Measurements from ENCODE around the gene METTL26.

METTL26 gene

DNA sequence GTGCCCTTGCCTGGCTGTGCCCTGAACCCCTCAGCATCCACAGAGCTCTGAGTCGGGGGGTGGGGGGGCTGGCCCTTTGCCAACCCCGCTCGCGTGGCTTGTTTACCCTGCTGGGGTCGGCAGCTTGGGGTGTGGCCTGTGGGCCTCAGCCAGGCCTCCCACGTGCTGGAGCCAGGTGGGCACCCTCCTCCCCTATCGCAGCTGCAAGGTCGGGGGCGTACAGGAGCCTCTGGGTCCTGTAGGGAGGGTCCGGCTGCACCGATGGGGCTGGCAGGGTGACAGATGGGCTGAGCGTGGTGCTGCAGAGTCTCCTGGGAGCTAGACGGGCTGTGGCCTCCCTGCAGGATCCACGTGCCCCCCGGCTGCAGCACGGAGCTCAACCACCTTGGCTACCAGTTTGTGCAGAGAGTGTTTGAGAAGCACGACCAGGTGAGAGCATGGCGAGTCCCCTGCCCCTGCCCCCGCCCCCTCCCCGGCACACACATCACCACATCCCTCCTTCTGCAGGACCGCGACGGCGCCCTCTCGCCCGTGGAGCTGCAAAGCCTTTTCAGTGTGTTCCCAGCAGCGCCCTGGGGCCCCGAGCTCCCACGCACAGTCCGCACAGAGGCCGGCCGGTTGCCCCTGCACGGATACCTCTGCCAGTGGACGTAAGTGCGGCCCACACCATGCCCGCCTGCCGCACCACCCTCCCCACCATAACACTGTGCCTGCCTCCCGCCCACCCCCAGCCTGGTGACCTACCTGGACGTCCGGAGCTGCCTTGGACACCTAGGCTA lies 35.4 kb upstream of the METTL26 start:
- DNase-seq (no peak), ATAC-seq (replicated peaks) (no peak)
- Mint-ChIP-seq H3K4me3 (no peak overlapping the region), H3K36me3 (ENCODE audit: insufficient read depth) (peaks cover 18% of the 10 kb centered on the region), H3K4me1 (ENCODE audit: low read depth in 2 of 2) (peaks cover 7 to 16% of the 10 kb centered on the region in 2 donors), H3K27me3 (peaks cover 0 to 6% of the 10 kb centered on the region in 2 donors), H3K27ac (no peak overlapping the region), H3K9me3 (no peaks in the 10 kb centered on the region)

DNA sequence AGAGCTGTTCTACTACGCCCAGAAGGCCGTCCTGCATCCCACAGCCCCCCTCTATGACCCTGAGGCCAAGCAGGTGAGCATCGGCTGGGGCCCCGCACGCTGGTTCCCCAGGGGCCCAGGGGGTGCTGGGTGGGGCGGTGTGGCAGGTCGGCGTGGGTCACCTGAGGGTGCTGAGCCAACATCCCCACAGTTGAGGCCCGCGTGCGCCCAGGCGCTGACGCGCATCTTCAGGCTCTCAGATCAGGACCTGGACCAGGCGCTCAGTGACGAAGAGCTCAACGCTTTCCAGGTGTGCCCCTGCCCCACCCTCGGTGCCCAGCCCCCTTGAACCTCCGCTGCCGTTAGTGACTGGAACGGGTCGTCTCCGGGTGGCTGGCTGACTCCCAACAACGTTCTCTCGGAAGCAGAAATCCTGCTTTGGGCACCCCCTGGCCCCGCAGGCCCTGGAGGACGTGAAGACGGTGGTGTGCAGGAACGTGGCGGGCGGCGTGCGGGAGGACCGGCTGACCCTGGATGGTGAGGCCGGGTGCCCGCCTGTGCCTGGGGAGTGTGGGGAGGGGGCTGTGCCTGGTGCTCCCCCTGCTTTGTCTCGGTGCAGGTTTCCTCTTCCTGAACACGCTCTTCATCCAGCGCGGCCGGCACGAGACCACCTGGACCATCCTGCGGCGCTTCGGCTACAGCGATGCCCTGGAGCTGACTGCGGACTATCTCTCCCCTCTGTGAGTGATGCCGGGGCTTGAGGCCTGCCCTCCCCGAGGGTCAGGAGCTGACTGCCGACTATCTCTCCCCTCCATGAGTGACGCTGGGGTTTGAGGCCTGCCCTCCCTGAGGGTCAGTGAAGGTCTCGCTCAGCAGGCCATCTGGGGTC lies 34.6 kb upstream of the METTL26 start:
- peaks cover 0 to 6% of the 10 kb centered on the region in 2 donors for H3K27me3 Mint-ChIP-seq
- peaks cover 7 to 16% of the 10 kb centered on the region in 2 donors for H3K4me1 Mint-ChIP-seq (ENCODE audit: low read depth in 2 of 2)
- no peaks in the 10 kb centered on the region for H3K9me3 Mint-ChIP-seq
- ATAC-seq (replicated peaks) (no peak), DNase-seq (no peak)
- H3K4me3 Mint-ChIP-seq = no peak overlapping the region
- H3K36me3 Mint-ChIP-seq (ENCODE audit: insufficient read depth) = peaks cover 18% of the 10 kb centered on the region
- no peak overlapping the region for H3K27ac Mint-ChIP-seq

- Mint-ChIP-seq H3K9me3 (no peaks in the 10 kb centered on the region), H3K4me1 (ENCODE audit: low read depth in 2 of 2) (peaks cover 3 to 10% of the 10 kb centered on the region in 2 donors), H3K4me3 (peak overlapping the region; percentile 32 to 46), H3K36me3 (ENCODE audit: insufficient read depth) (peaks cover 18% of the 10 kb centered on the region), H3K27me3 (no peaks in the 10 kb centered on the region), H3K27ac (peak overlapping the region in 1 of 2 donors; percentile 41)
- ATAC-seq (replicated peaks) (no peak), DNase-seq (no peak)
These were observed 33.6 kb upstream of the METTL26 start for GRCh38 chr16:669666-670065.

- no peaks in the 10 kb centered on the region for H3K9me3 Mint-ChIP-seq
- peak overlapping the region; percentile 78 to 80 for H3K4me3 Mint-ChIP-seq
- peaks cover 18% of the 10 kb centered on the region for H3K36me3 Mint-ChIP-seq (ENCODE audit: insufficient read depth)
- peak; percentile 8 for ATAC-seq (replicated peaks)
- no peaks in the 10 kb centered on the region for H3K27me3 Mint-ChIP-seq
- H3K27ac Mint-ChIP-seq = peak overlapping the region in 1 of 2 donors; percentile 32
- no peak for DNase-seq
- H3K4me1 Mint-ChIP-seq (ENCODE audit: low read depth in 2 of 2) = peaks cover 3 to 10% of the 10 kb centered on the region in 2 donors
These were observed 32.5 kb upstream of the METTL26 start for GRCh38 chr16:668519-669171.

DNA sequence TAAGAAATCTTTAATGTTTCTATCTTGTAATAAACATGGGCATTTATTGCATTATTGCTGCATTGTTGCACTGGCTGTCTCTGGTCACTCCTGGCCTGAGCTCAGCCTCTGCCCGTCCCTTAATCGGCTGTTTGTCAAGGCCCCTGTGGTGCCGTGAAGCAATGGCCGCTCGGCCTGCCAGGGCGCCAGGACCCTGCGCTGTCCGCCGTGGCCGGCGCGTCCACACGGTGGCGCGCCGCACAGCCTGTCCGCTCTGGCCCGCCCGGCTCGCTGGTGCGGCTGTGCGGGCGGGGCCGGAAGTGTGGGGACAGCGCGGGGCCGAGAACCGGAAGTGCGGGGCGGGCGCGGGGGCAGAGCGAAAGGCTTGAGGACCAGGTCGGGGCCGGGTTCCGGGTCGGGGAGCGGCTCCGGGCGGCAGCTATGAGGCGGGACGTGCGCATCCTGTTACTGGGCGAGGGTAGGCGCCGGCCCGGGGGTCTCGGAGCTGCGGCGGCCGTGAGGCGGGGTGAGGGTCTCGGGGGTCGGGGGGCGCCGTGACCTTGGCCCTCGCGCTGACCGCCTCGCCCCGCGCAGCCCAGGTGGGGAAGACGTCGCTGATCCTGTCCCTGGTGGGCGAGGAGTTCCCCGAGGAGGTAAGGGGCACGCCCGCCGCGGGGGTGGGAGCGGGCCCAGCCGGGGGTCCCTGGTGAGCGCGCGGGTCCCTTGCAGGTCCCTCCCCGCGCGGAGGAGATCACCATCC lies 31.8 kb upstream of the METTL26 start, which contains the start of gene RHOT2:
RHOT2 (plus strand) TSS at position 353 of the 739 bp plus-strand sequence; CDS start at position 421, 68 bp downstream.
- no peaks in the 10 kb centered on the region for H3K27me3 Mint-ChIP-seq
- ATAC-seq (replicated peaks) = peak; percentile 96
- H3K4me1 Mint-ChIP-seq (ENCODE audit: low read depth in 2 of 2) = peaks cover 3 to 10% of the 10 kb centered on the region in 2 donors
- DNase-seq = peak; percentile 89 to 94 (median 92)
- peak within 1 kb of the TSS; percentile 78 to 80 for H3K4me3 Mint-ChIP-seq
- no peaks in the 10 kb centered on the region for H3K9me3 Mint-ChIP-seq
- H3K36me3 Mint-ChIP-seq (ENCODE audit: insufficient read depth) = peaks cover 18% of the 10 kb centered on the region
- peak within 1 kb of the TSS; percentile 82 to 85 for H3K27ac Mint-ChIP-seq

DNA sequence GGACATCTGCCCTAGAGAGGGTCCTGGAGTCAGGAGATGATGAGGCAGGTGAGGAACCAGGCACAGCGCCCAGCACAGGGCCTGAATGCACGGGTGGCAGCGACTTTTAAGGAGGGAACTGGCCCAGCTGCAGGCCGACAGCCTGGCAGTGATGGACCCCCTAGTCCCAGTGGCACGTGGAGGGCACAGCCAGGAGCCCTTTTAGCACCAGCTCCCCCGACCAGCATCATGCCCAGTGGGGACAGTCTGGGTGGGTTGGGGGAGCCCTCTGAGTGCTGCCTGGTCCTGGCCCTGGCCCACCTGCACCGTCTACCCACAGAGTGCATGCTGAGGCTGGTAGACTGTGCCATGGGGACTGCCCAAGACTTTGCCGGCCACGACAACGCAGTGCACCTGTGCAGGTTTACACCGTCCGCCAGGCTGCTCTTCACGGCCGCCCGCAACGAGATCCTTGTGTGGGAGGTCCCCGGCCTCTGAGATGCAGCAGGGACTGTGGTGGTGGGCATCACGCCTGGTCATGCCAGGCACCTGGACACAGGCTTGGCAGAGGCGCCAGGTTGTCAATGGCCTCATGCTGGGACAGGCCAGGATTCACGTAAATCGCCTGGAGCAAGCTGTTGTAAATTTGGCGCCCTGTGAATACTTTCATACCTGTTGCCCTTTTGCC lies 31.1 kb upstream of the METTL26 start:
- peaks cover 3 to 10% of the 10 kb centered on the region in 2 donors for H3K4me1 Mint-ChIP-seq (ENCODE audit: low read depth in 2 of 2)
- peak overlapping the region; percentile 82 to 85 for H3K27ac Mint-ChIP-seq
- H3K36me3 Mint-ChIP-seq (ENCODE audit: insufficient read depth) = peaks cover 18% of the 10 kb centered on the region
- ATAC-seq (replicated peaks) (no peak), DNase-seq (no peak)
- H3K9me3 Mint-ChIP-seq = no peaks in the 10 kb centered on the region
- no peaks in the 10 kb centered on the region for H3K27me3 Mint-ChIP-seq
- H3K4me3 Mint-ChIP-seq = peak overlapping the region; percentile 78 to 80

- ATAC-seq (replicated peaks) = no peak
- Mint-ChIP-seq H3K27me3 (no peaks in the 10 kb centered on the region), H3K36me3 (ENCODE audit: insufficient read depth) (peaks cover 18% of the 10 kb centered on the region), H3K9me3 (no peaks in the 10 kb centered on the region), H3K27ac (peak overlapping the region in 1 of 2 donors; percentile 82), H3K4me1 (ENCODE audit: low read depth in 2 of 2) (peaks cover 3 to 10% of the 10 kb centered on the region in 2 donors), H3K4me3 (no peak overlapping the region)
- DNase-seq = no peak
These were observed 30.5 kb upstream of the METTL26 start for GRCh38 chr16:666572-666971.

DNA sequence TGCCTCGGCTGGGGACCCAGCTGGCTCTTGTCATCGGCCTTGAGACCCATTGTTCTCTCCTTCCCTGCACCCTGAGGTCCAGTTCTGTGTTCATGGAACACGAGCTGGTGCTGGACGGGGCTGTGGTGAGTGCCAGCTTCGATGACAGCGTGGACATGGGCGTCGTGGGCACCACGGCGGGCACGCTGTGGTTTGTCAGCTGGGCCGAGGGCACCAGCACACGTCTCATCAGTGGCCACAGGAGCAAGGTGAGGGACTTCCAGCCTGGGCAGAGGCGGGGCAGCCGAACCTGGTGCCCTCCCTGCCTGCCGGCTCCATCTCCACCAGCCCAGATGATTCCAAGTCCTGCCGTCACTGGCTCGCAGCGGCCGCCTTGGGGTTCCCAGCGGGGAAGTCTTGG lies 26.5 kb upstream of the METTL26 start:
- no peak for ATAC-seq (replicated peaks)
- Mint-ChIP-seq H3K4me3 (no peak overlapping the region), H3K4me1 (ENCODE audit: low read depth in 2 of 2) (peaks cover 0 to 3% of the 10 kb centered on the region in 2 donors), H3K9me3 (no peaks in the 10 kb centered on the region), H3K36me3 (ENCODE audit: insufficient read depth) (no peaks in the 10 kb centered on the region), H3K27ac (no peak overlapping the region), H3K27me3 (no peaks in the 10 kb centered on the region)
- no peak for DNase-seq

DNA sequence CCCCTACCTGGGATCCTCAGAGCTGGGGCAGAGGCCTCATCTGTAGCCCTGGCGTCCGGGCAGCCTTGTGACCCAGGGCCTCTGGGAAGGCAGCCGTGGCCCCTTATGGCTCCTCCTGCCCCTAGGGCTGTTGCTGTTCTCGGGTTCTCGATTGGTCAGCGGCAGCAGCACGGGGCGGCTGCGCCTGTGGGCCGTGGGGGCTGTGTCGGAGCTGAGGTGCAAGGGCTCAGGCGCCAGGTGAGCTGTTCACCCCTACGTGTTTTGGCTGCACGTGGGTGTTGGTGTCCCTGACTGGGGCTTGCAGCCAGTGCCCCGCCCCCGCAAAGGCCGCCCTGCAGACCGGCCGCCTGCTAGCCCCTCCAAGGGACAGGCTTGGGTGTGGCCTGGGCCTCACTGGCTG lies 26.0 kb upstream of the METTL26 start:
- Mint-ChIP-seq H3K27me3 (no peaks in the 10 kb centered on the region), H3K4me3 (no peak overlapping the region), H3K27ac (no peak overlapping the region), H3K9me3 (no peaks in the 10 kb centered on the region), H3K36me3 (ENCODE audit: insufficient read depth) (no peaks in the 10 kb centered on the region), H3K4me1 (ENCODE audit: low read depth in 2 of 2) (peaks cover 0 to 3% of the 10 kb centered on the region in 2 donors)
- DNase-seq = no peak
- ATAC-seq (replicated peaks) = no peak

DNA sequence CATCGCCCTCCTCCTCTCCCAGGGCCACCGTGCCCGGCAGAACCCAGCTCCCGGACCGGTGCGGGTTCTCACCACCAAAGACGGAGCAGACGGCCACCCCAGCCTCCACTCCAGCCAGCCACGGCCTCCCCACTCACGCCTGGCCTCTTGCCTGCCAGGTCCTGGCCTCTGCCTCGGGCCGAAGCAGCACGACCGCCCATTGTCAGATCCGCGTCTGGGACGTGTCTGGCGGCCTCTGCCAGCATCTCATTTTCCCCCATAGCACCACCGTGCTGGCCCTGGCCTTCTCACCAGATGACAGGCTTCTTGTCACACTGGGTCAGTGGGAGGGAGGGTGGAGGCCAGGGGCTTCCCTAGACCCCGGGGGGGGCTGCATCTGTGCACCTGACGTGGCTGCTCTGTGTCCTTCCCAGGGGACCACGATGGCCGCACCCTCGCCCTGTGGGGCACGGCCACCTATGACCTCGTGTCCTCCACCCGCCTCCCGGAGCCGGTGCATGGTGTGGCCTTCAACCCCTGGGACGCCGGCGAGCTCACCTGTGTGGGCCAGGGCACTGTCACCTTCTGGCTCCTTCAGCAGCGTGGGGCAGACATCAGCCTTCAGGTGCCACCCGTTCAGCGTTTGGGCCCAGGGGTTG lies 25.2 kb upstream of the METTL26 start:
- Mint-ChIP-seq H3K27me3 (no peaks in the 10 kb centered on the region), H3K4me3 (peak overlapping the region in 1 of 2 donors; percentile 8), H3K4me1 (ENCODE audit: low read depth in 2 of 2) (peaks cover 0 to 3% of the 10 kb centered on the region in 2 donors), H3K36me3 (ENCODE audit: insufficient read depth) (no peaks in the 10 kb centered on the region), H3K27ac (no peak overlapping the region), H3K9me3 (no peaks in the 10 kb centered on the region)
- no peak for ATAC-seq (replicated peaks)
- DNase-seq = no peak

DNA sequence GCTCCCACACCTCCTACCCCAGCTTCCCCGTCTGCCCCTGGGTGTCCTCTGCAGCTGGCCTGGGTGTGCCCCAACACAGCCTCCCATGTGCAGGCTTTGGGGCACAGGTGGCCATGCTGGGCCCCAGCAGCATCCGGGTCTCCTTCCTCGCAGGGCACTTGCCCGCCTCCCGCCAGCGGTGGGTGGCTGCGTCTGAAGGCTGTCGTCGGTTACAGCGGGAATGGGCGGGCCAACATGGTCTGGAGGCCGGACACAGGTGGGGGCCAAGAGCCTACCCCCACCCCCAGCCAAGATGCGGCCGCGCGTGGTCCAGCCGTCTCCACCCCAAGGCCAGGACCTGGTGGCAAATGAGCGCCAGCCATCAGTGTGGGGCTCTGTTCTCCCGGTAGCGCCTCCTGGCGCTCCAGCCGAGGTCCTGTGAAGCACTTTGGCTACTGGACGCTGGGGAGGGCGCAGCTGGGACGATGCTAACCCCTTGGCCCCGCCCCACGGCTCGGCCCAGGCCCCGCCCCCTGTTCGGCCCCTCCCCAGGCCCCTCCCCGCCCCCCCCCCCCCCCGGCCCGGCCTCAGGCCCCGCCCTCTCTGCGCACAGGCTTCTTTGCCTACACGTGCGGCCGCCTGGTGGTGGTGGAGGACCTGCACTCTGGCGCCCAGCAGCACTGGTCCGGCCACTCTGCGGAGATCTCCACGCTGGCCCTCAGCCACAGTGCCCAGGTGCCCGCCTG lies 24.5 kb upstream of the METTL26 start:
- Mint-ChIP-seq H3K36me3 (ENCODE audit: insufficient read depth) (no peaks in the 10 kb centered on the region), H3K9me3 (no peaks in the 10 kb centered on the region), H3K27ac (no peak overlapping the region), H3K27me3 (no peaks in the 10 kb centered on the region), H3K4me1 (ENCODE audit: low read depth in 2 of 2) (peaks cover 0 to 3% of the 10 kb centered on the region in 2 donors), H3K4me3 (no peak overlapping the region)
- peak in 1 of 3 experiments; percentile 43 for DNase-seq
- peak; percentile 75 for ATAC-seq (replicated peaks)

- ATAC-seq (replicated peaks) (no peak), DNase-seq (no peak)
- H3K36me3 Mint-ChIP-seq (ENCODE audit: insufficient read depth) = no peaks in the 10 kb centered on the region
- no peak overlapping the region for H3K27ac Mint-ChIP-seq
- H3K27me3 Mint-ChIP-seq = no peaks in the 10 kb centered on the region
- no peak overlapping the region for H3K4me3 Mint-ChIP-seq
- no peaks in the 10 kb centered on the region for H3K9me3 Mint-ChIP-seq
- peaks cover 0 to 3% of the 10 kb centered on the region in 2 donors for H3K4me1 Mint-ChIP-seq (ENCODE audit: low read depth in 2 of 2)
These were observed 24.0 kb upstream of the METTL26 start for GRCh38 chr16:660132-660458.

All from effector memory CD8-positive, alpha-beta T cell (primary cell).